Pancreas (tissue), 10 donors: ENCODE data around the gene DRG2. TPM values are rescaled to one million over a fixed set of nuclear protein-coding genes. Genes with fewer than 3 reads are reported as not detected.
A peak's percentile ranks its signal among the peaks of the same experiment; 100 is the strongest.

Source experiments
- ATAC-seq, 4 donors: fragments of 200-7000 bp; cut with Tn5 transposase; one replicate each; pipeline versions ENCODE4 v1.8.0 to v1.9.1; 2020; ENCODE audit warnings: mild to moderate bottlenecking in 4 of 4, moderate library complexity in 4 of 4
- DNase-seq, 6 donors: peaks; one replicate each; pipeline ENCODE4 v3.0.0-alpha.2; 2020
- FAIRE-seq: peaks from 2 replicates; lab custom pipeline; 2012; peaks lifted over from hg19 to GRCh38; lab: Jason Lieb, UNC
- H3K27ac ChIP-seq, 4 donors: fragments of 200-600 bp; sonication (generic); 1 replicate in 3 of 4; 2 replicates in 1 of 4; pipeline versions ENCODE4 v1.5.0 to v1.8.0; 2020
- H3K27me3 ChIP-seq, 4 donors: fragments of 200-600 bp; one replicate each; pipeline ENCODE4 v1.8.0; 2021
- H3K36me3 ChIP-seq, 3 donors: fragments of 200-600 bp; sonication (generic) in 1 of 3; one replicate each; pipeline versions ENCODE4 v1.5.0 to v1.8.0; 2020 to 2021
- H3K4me1 ChIP-seq, 3 donors: fragments of 200-600 bp; one replicate each; pipeline ENCODE4 v1.8.0; 2021
- H3K4me3 ChIP-seq, 4 donors: fragments of 200-600 bp; sonication (generic) in 2 of 4; one replicate each; pipeline versions ENCODE4 v1.5.0 to v1.8.0; 2020 to 2021
- H3K9me3 ChIP-seq, 4 donors: fragments of 200-600 bp; one replicate each; pipeline ENCODE4 v1.8.0; 2021
- WGBS, 2 donors: extraction: QIAGEN DNeasy Blood & Tissue Kit; methylation state at CpG; one replicate each; pipeline ENCODE4 v1.1.7; 2013; 5-methylcytosine and 5-hydroxymethylcytosine counted together
- intact Hi-C, 3 donors: fragments of 100-400 bp; cut with DNase I; formaldehyde crosslinking; loops; one replicate each; pipeline versions ENCODE4 v1.11.1 to v1.14.2; 2022
- polyA plus RNA-seq, 2 donors: library from polyadenylated mRNA; stranded (reverse); fragments of 200-250 nt; gene quantifications; one replicate each; pipeline ENCODE4 v1.2.3, GENCODE V29; 2013
- total RNA-seq, 6 donors: library from RNA; stranded (reverse); fragmentation: NEBNext Ultra II Directional in 4 of 6; extraction: Animal tissue kit (Norgen Biotek cat#: 25700) in 4 of 6; gene quantifications; one replicate each; pipeline versions ENCODE4 v1.2.1 to v1.2.4, GENCODE V29; 2021 to 2023
- TF ChIP-seq, protein P1 (sequence below), 4 donors: fragments of 200-600 bp; sonication (generic) in 3 of 4; IDR thresholded peaks; one replicate each; pipeline versions ENCODE4 v1.5.0 to v1.8.0; 2021; ENCODE audit warnings: antibody characterized with exemption in 4 of 4
- donor health status: healthy with polysubstance abuse.
- donor health status: DM: no; HTN: no; CAD: no; lungs with moderate emphysema.
- donor health status: DM: no; HTN: no; CAD: no.
- donor health status: control.
- donor health status: control.
- donor health status: Bipolar disorder and iron deficiency.
- donor health status: DM: yes; HTN: yes; CAD: no.
- donor health status: DM: no; HTN: no; CAD: no.
- donor health status: DM: no; HTN: no; CAD: no.
- donor health status: DM: yes; HTN: yes; CAD: no.

DRG2 gene
- total and polyA plus RNA-seq, 8 donors = 13.4 to 46.9 (median 17.9) TPM

DNA sequence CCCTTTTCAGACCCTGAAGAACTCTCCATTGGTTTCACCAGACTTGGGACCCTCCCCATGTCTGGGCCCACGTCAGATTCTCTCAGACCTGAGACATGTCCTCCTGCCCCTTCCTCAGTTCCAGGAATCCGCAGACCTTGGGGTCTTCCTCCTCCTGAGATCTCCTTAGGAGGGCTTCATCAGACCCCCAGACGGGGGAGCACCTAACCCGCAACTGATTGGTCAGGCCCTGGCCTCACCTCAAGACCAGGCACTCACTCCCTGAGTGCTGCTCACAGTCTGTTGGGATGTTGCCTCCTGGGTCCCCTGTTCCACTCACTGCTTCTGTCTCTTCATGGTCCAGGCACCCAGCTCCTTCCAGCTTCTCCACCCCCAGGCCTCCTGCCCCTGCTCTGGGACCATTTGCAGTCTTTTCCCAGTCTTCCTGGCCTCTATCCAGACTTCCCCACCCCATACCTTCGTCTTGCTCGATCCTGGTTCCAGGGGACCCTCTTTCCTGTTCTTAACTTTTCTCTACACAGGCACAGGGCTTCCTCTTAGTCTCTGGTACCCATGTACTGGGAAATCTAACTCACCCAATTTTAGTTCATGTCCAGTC is 47.4 kb upstream of the DRG2 start:
- intact Hi-C loops = loop anchor here in 1 of 3 donors (10.0 kb wide), 1 partner anchor 356 kb away; the partner anchor contains the start of gene RAI1
- no peak overlapping the region for H3K27ac ChIP-seq
- 13 to 18% methylated on average over 6 of the region's 6 CpGs for WGBS, 2 donors
- peaks cover 0 to 45% (median 11%) of the 10 kb centered on the region in 3 donors for H3K4me1 ChIP-seq
- peak in 2 of 6 donors; percentile 29 to 38 for DNase-seq
- FAIRE-seq = no peak
- TF ChIP-seq, protein P1, sequence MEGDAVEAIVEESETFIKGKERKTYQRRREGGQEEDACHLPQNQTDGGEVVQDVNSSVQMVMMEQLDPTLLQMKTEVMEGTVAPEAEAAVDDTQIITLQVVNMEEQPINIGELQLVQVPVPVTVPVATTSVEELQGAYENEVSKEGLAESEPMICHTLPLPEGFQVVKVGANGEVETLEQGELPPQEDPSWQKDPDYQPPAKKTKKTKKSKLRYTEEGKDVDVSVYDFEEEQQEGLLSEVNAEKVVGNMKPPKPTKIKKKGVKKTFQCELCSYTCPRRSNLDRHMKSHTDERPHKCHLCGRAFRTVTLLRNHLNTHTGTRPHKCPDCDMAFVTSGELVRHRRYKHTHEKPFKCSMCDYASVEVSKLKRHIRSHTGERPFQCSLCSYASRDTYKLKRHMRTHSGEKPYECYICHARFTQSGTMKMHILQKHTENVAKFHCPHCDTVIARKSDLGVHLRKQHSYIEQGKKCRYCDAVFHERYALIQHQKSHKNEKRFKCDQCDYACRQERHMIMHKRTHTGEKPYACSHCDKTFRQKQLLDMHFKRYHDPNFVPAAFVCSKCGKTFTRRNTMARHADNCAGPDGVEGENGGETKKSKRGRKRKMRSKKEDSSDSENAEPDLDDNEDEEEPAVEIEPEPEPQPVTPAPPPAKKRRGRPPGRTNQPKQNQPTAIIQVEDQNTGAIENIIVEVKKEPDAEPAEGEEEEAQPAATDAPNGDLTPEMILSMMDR (IDR thresholded peaks at IDR 0.05) = no peak
- no peak for ATAC-seq
- H3K27me3 ChIP-seq = no peaks in the 10 kb centered on the region
- H3K4me3 ChIP-seq = peak overlapping the region; percentile 69 to 97 (median 90)
- H3K36me3 ChIP-seq = no peaks in the 10 kb centered on the region
- H3K9me3 ChIP-seq = no peaks in the 10 kb centered on the region

DNA sequence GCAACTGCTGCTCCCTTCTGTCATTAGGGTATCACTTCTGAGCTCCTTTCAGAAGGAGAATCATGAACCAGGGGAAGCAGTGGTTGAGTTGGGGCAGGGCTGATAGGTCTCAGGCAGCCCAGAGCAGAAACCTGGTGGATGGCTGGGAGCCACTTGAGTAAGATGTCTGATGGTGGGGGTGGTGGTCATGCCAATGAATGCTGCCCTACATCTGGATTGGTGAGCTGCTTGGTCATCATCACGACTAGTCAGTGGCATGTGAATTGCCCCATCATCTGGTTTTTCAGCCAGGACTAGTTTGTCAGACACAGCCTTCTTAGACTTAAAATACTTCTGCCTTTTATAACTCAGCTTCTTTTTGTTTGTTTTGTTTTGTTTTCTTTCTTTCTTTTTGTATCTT is 46.0 kb upstream of the DRG2 start:
- H3K36me3 ChIP-seq = no peaks in the 10 kb centered on the region
- intact Hi-C loops = loop anchor here in 1 of 3 donors (10.0 kb wide), 1 partner anchor 357 kb away; the partner anchor contains the start of gene RAI1
- H3K4me3 ChIP-seq = no peak overlapping the region
- DNase-seq = no peak
- FAIRE-seq = no peak
- WGBS, 2 donors = 36 to 44% methylated on average over 1 of the region's 1 CpG
- no peaks in the 10 kb centered on the region for H3K9me3 ChIP-seq
- H3K27me3 ChIP-seq = no peaks in the 10 kb centered on the region
- no peak for ATAC-seq
- peaks cover 0 to 45% (median 11%) of the 10 kb centered on the region in 3 donors for H3K4me1 ChIP-seq
- TF ChIP-seq, protein P1 (IDR thresholded peaks at IDR 0.05) = no peak
- no peak overlapping the region for H3K27ac ChIP-seq

DNA sequence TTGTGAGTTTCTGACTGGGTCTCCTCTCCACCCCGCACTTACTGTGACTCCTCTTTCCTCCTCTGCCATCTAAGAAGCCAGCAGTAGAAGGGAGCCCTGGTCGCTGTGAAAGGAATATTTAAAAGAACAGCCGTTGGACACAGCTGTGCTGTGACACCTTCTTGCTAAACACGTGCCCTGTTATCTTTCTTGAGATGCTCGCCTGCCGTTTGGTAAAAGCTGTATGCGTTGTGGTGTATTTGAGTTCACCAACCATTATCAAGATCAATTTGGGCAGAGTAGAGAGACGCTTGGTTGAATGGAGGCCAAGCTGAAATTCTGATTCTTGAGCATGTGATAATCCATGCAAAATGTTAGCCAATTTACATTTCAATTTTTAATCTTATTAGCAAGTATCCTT is 44.8 kb upstream of the DRG2 start:
- DNase-seq (no peak), ATAC-seq (no peak), FAIRE-seq (no peak)
- no peak overlapping the region for H3K27ac ChIP-seq
- peaks cover 0 to 4% (median 0%) of the 10 kb centered on the region in 3 donors for H3K36me3 ChIP-seq
- no peaks in the 10 kb centered on the region for H3K9me3 ChIP-seq
- H3K27me3 ChIP-seq = no peaks in the 10 kb centered on the region
- peaks cover 0 to 35% (median 11%) of the 10 kb centered on the region in 3 donors for H3K4me1 ChIP-seq
- intact Hi-C loops = loop anchor here in 1 of 3 donors (10.0 kb wide), 1 partner anchor 358 kb away; the partner anchor contains the start of gene RAI1
- 50% methylated on average over 8 of the region's 8 CpGs for WGBS, 2 donors
- H3K4me3 ChIP-seq = no peak overlapping the region
- TF ChIP-seq, protein P1 (IDR thresholded peaks at IDR 0.05) = no peak

DNA sequence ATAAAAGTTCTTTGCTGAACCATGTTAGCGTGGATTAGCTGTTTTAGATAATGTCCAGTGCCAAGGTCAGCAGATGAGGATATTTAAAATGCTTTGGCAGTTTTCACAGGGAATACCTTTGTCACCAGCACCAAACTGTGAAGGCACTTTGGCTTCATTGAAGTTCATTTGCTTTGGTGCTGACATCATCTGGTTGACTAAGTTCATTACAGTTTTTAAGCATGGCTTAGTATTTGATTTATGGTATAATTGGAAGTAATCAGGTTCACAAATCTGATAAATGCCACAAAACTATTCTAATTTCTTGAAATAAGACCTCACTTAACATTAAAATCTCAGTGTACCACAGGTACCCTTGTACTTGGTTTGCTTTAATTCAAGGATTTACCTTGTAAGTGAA is 44.3 kb upstream of the DRG2 start:
- Histone ChIP-seq H3K4me1 (peaks cover 0 to 30% (median 11%) of the 10 kb centered on the region in 3 donors), H3K27me3 (no peaks in the 10 kb centered on the region), H3K4me3 (no peak overlapping the region), H3K27ac (no peak overlapping the region), H3K36me3 (peaks cover 0 to 4% (median 0%) of the 10 kb centered on the region in 3 donors), H3K9me3 (no peaks in the 10 kb centered on the region)
- DNase-seq (no peak), FAIRE-seq (no peak), ATAC-seq (no peak)
- WGBS, 2 donors = 9 to 11% methylated on average over 1 of the region's 1 CpG
- intact Hi-C loops = loop anchor here in 1 of 3 donors (10.0 kb wide), 1 partner anchor 359 kb away; the partner anchor contains the start of gene RAI1
- TF ChIP-seq, protein P1 (IDR thresholded peaks at IDR 0.05) = no peak

DNA sequence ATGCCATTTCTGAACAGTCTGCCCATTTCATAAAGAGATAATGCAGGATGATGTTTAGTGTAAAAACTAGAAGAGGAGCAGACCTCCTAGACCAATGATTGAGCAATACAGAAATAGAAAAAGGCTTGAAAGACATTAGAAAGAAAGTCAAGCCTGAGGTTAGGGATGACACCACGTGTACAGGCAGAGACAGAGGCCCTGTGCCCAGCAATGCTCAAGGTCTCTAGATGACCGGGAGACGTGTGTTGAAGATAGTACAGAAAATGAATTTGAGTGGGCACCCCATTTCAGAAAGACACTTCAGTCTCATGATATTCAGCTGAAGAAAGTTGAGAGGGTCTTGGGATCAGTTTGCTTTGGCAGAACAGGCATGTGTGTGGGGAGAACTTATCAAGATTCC is 43.1 kb upstream of the DRG2 start:
- ATAC-seq = no peak

More for the DNA sequence above, 43.1 kb upstream of the DRG2 start:
- DNase-seq (no peak), FAIRE-seq (no peak)
- Histone ChIP-seq H3K36me3 (peaks cover 0 to 4% (median 0%) of the 10 kb centered on the region in 3 donors), H3K27me3 (no peaks in the 10 kb centered on the region), H3K4me3 (no peak overlapping the region), H3K4me1 (peaks cover 0 to 30% (median 11%) of the 10 kb centered on the region in 3 donors), H3K9me3 (no peaks in the 10 kb centered on the region), H3K27ac (no peak overlapping the region)
- intact Hi-C loops = loop anchor here in 1 of 3 donors (10.0 kb wide), 1 partner anchor 360 kb away; the partner anchor contains the start of gene RAI1
- TF ChIP-seq, protein P1 (IDR thresholded peaks at IDR 0.05) = no peak
- 74 to 78% methylated on average over 3 of the region's 3 CpGs for WGBS, 2 donors
